Muscle layer of duodenum (tissue), 2 donors: ENCODE data around the gene PEX1.

Experiments used
- H3K27ac ChIP-seq: one replicate; pipeline ENCODE4 v1.7.0; 2013; ENCODE audit warnings: mild to moderate bottlenecking, low read length
- H3K27me3 ChIP-seq: one replicate; pipeline ENCODE4 v1.7.0; 2013; ENCODE audit warnings: low read depth, mild to moderate bottlenecking, control low read depth, low read length
- H3K36me3 ChIP-seq, 2 donors: one replicate each; pipeline ENCODE4 v1.7.0; 2013; ENCODE audit warnings: low read length in 2 of 2, control low read depth in 1 of 2, mild to moderate bottlenecking in 1 of 2; ENCODE audit not compliant: insufficient read depth in 2 of 2, control insufficient read depth in 1 of 2
- H3K4me1 ChIP-seq, 2 donors: one replicate each; pipeline ENCODE4 v1.7.0; 2013; ENCODE audit warnings: low read length in 2 of 2, mild to moderate bottlenecking in 2 of 2, control low read depth in 1 of 2, moderate library complexity in 1 of 2; ENCODE audit not compliant: insufficient read depth in 2 of 2, control insufficient read depth in 1 of 2
- H3K4me3 ChIP-seq, 2 donors: one replicate each; pipeline ENCODE4 v1.7.0; 2013; ENCODE audit warnings: low read length in 2 of 2, low read depth in 1 of 2, mild to moderate bottlenecking in 1 of 2
- H3K9me3 ChIP-seq, 2 donors: one replicate each; pipeline ENCODE4 v1.7.0; 2013; ENCODE audit warnings: low read length in 2 of 2, control low read depth in 1 of 2, mild to moderate bottlenecking in 1 of 2; ENCODE audit not compliant: control insufficient read depth in 1 of 2
- donor health status: healthy.

Gene PEX1

GRCh38 chr7:92528188-92528957 is at the start of gene PEX1, which contains the start of gene RBM48:
PEX1 (minus strand) TSS chr7:92528520; CDS start chr7:92528435, 85 bp downstream.
RBM48 (plus strand) TSS chr7:92528795; CDS start chr7:92528814, 19 bp downstream.
- no peaks in the 10 kb centered on the region for H3K9me3 ChIP-seq
- H3K4me1 ChIP-seq = peaks cover 11 to 41% of the 10 kb centered on the region in 2 donors
- peak within 1 kb of the TSS; percentile 96 for H3K27ac ChIP-seq
- H3K27me3 ChIP-seq = no peaks in the 10 kb centered on the region
- peaks cover 23 to 28% of the 10 kb centered on the region in 2 donors for H3K36me3 ChIP-seq
- H3K4me3 ChIP-seq = peak within 1 kb of the TSS; percentile 90 to 95

GRCh38 chr7:92576296-92576695 is 48.0 kb upstream of the PEX1 start:
- H3K4me3 ChIP-seq = no peak overlapping the region
- H3K4me1 ChIP-seq = no peaks in the 10 kb centered on the region
- no peaks in the 10 kb centered on the region for H3K27me3 ChIP-seq
- H3K9me3 ChIP-seq = no peaks in the 10 kb centered on the region
- H3K27ac ChIP-seq = no peak overlapping the region
- H3K36me3 ChIP-seq = peaks cover 50 to 68% of the 10 kb centered on the region in 2 donors

GRCh38 chr7:92569137-92569536 is 40.8 kb upstream of the PEX1 start:
- Histone ChIP-seq H3K9me3 (no peaks in the 10 kb centered on the region), H3K27ac (no peak overlapping the region), H3K36me3 (peaks cover 18 to 49% of the 10 kb centered on the region in 2 donors), H3K4me1 (no peaks in the 10 kb centered on the region), H3K27me3 (no peaks in the 10 kb centered on the region), H3K4me3 (no peak overlapping the region)

- Histone ChIP-seq H3K4me3 (no peak overlapping the region), H3K36me3 (peaks cover 28 to 55% of the 10 kb centered on the region in 2 donors), H3K27ac (no peak overlapping the region), H3K9me3 (no peaks in the 10 kb centered on the region), H3K27me3 (no peaks in the 10 kb centered on the region), H3K4me1 (no peaks in the 10 kb centered on the region)
These were observed 39.1 kb upstream of the PEX1 start for GRCh38 chr7:92567460-92567859.

GRCh38 chr7:92563345-92563744 is 35.0 kb upstream of the PEX1 start:
- Histone ChIP-seq H3K27ac (no peak overlapping the region), H3K36me3 (peaks cover 33 to 43% of the 10 kb centered on the region in 2 donors), H3K4me3 (no peak overlapping the region), H3K27me3 (no peaks in the 10 kb centered on the region), H3K9me3 (no peaks in the 10 kb centered on the region), H3K4me1 (no peaks in the 10 kb centered on the region)

GRCh38 chr7:92560602-92561001 is 32.3 kb upstream of the PEX1 start:
- H3K36me3 ChIP-seq = peaks cover 26 to 29% of the 10 kb centered on the region in 2 donors
- no peaks in the 10 kb centered on the region for H3K27me3 ChIP-seq
- no peak overlapping the region for H3K27ac ChIP-seq
- H3K9me3 ChIP-seq = no peaks in the 10 kb centered on the region
- H3K4me1 ChIP-seq = no peaks in the 10 kb centered on the region
- no peak overlapping the region for H3K4me3 ChIP-seq

- Histone ChIP-seq H3K36me3 (peaks cover 8 to 14% of the 10 kb centered on the region in 2 donors), H3K4me1 (no peaks in the 10 kb centered on the region), H3K4me3 (no peak overlapping the region), H3K9me3 (no peaks in the 10 kb centered on the region), H3K27me3 (no peaks in the 10 kb centered on the region), H3K27ac (no peak overlapping the region)
These were observed 29.6 kb upstream of the PEX1 start for GRCh38 chr7:92557808-92558362.

GRCh38 chr7:92557249-92557648 is 28.9 kb upstream of the PEX1 start:
- Histone ChIP-seq H3K27me3 (no peaks in the 10 kb centered on the region), H3K9me3 (no peaks in the 10 kb centered on the region), H3K4me3 (no peak overlapping the region), H3K4me1 (no peaks in the 10 kb centered on the region), H3K36me3 (peaks cover 8 to 11% of the 10 kb centered on the region in 2 donors), H3K27ac (no peak overlapping the region)

GRCh38 chr7:92550194-92550593 is 21.9 kb upstream of the PEX1 start:
- H3K27ac ChIP-seq = no peak overlapping the region
- H3K27me3 ChIP-seq = no peaks in the 10 kb centered on the region
- no peaks in the 10 kb centered on the region for H3K36me3 ChIP-seq
- no peaks in the 10 kb centered on the region for H3K9me3 ChIP-seq
- H3K4me1 ChIP-seq = no peaks in the 10 kb centered on the region
- H3K4me3 ChIP-seq = no peak overlapping the region

GRCh38 chr7:92547579-92547978 is 19.3 kb upstream of the PEX1 start:
- no peak overlapping the region for H3K27ac ChIP-seq
- no peak overlapping the region for H3K4me3 ChIP-seq
- H3K36me3 ChIP-seq = no peaks in the 10 kb centered on the region
- H3K27me3 ChIP-seq = no peaks in the 10 kb centered on the region
- H3K4me1 ChIP-seq = no peaks in the 10 kb centered on the region
- H3K9me3 ChIP-seq = no peaks in the 10 kb centered on the region

- H3K36me3 ChIP-seq = no peaks in the 10 kb centered on the region
- H3K4me3 ChIP-seq = no peak overlapping the region
- H3K27me3 ChIP-seq = no peaks in the 10 kb centered on the region
- no peaks in the 10 kb centered on the region for H3K9me3 ChIP-seq
- no peaks in the 10 kb centered on the region for H3K4me1 ChIP-seq
- no peak overlapping the region for H3K27ac ChIP-seq
These were observed 18.7 kb upstream of the PEX1 start for GRCh38 chr7:92546856-92547497.
